Measurements from ENCODE around the gene FNIP1.

DNA sequence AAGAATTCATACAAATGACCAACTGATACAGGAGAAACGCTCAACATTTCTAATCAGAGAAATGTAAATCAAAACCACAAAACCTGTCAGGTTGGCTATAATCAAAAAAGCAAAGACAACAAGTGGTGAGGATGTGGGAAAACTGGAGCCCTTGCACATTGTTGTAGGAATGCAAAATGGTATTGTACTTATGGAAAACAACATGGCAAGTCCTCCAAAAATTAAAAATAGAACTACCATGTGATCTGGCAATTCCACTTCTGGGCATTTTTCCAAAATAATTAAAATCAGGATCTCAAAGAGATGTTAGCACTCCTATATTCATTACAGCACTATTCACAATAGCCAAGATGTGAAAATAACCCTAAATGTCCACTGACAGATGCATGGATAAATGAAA lies 76.1 kb downstream of the FNIP1 start:
- TF ChIP-seq POLR2A (IDR thresholded peaks at IDR 0.05) (no peak), POLR2AphosphoS5 (IDR thresholded peaks at IDR 0.05) (no peak)
- TF ChIP-seq, protein P1, sequence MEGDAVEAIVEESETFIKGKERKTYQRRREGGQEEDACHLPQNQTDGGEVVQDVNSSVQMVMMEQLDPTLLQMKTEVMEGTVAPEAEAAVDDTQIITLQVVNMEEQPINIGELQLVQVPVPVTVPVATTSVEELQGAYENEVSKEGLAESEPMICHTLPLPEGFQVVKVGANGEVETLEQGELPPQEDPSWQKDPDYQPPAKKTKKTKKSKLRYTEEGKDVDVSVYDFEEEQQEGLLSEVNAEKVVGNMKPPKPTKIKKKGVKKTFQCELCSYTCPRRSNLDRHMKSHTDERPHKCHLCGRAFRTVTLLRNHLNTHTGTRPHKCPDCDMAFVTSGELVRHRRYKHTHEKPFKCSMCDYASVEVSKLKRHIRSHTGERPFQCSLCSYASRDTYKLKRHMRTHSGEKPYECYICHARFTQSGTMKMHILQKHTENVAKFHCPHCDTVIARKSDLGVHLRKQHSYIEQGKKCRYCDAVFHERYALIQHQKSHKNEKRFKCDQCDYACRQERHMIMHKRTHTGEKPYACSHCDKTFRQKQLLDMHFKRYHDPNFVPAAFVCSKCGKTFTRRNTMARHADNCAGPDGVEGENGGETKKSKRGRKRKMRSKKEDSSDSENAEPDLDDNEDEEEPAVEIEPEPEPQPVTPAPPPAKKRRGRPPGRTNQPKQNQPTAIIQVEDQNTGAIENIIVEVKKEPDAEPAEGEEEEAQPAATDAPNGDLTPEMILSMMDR (IDR thresholded peaks at IDR 0.05): no peak
